HG02884 (cell line): ENCODE results near the gene SMPD2.

Experiments
- ATAC-seq: cut with Tn5 transposase; IDR thresholded peaks from one replicate; pipeline ENCODE4 v1.9.1; 2021; ENCODE audit warnings: mild to moderate bottlenecking, moderate library complexity; ENCODE audit not compliant: unreplicated experiment

Gene SMPD2

GRCh38 chr6:109446541-109446940, 6.0 kb downstream of the SMPD2 start:
- ATAC-seq: no peak

DNA sequence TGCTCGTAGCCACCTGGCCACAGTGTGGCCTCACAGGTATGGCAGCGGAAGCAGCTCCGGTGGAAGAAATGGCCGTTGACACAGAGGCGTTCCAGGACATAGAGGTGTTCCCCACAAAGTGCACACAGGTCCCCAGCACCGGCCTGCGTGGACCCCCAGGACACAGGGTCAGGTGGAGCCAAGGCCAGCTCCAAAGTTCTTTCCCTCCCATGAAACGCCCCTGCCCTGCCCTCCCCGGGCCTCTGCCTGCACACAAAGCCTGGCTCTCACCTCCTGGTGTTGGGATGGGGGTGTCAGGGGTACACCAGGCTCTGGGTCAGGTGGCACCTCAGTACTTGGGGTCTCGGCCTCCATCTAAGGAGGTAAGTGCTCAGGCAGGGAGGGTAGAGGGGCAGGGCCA, 6.6 kb downstream of the SMPD2 start:
- no peak for ATAC-seq

GRCh38 chr6:109447878-109448555, 7.5 kb downstream of the SMPD2 start:
- ATAC-seq: no peak

DNA sequence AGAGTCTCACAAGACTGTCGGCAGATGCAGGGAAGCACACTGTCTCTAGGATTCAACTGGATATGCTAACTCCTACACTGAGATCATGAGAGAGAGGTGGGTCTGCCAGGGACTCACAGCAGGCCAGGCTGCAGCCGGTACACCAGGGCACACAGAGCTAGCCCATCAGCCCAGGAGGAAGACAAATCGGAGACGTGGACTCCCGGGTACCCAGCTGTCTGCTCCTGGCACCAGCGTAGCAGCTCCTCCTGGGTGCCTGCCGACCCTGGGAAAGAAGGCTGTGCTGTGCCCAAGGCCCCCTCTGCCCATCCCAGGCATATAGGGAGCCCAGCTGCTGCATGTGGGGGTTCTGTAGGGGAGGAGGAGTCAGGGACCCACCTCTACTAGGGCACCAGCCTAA, 8.1 kb downstream of the SMPD2 start:
- no peak for ATAC-seq

DNA sequence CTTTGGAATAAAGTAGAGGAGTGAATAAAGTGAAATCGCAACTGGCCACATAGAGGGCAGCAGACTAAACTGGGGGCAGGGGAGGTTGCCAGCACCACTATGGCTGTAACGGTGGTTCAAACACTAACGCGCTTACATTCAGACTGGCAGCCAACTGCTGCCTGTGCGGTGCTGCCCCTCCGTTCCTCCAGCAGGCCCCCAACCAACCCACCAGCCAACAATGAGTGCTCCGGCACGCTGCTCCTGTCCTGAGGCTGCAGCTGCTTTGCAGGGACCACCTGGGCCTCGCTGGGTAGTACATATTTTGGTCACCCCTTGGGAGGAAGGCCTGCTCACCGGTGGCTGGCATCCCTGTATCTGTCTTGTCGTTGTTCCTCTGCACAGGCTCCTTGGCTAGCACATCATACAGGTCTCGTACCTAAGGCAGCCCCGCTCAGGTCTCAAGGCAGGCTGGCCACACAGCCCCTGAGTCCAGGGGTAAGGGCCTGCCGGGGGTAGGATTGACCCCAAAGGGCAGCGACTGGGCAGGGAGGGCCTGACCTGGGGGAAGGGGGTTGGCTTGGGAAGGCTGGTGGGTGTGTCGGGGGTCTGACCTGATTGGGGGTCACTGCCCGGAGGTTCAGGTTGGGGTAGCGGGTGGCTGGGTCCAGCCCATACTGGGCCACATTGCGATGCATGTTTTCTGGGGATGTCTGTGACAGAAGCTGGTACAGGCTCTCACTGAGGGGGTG, 8.7 kb downstream of the SMPD2 start:
- ATAC-seq: no peak

GRCh38 chr6:109449795-109450673, 9.5 kb downstream of the SMPD2 start:
- ATAC-seq: no peak

GRCh38 chr6:109450801-109451200, 10.3 kb downstream of the SMPD2 start:
- no peak for ATAC-seq

DNA sequence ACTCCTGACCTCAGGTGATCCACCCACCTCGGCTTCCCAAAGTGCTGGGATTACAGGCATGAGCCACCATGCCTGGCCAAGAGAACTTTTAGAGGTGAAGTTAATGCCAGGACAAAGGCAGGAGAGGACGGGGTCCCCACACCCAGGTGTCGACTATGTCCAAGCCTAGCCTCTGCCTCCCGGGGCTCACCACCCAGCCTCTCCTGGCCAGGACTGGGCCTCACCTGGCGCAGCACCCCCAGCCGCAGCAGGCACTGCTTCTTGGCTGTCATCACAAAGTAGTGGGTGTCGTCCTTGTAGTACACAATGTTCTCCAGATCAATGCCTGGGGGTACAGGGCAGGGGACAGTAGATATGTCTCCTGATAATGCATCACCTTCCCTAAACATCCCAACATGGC, 10.9 kb downstream of the SMPD2 start:
- no peak for ATAC-seq

GRCh38 chr6:109452181-109452580, 11.7 kb downstream of the SMPD2 start:
- no peak for ATAC-seq

DNA sequence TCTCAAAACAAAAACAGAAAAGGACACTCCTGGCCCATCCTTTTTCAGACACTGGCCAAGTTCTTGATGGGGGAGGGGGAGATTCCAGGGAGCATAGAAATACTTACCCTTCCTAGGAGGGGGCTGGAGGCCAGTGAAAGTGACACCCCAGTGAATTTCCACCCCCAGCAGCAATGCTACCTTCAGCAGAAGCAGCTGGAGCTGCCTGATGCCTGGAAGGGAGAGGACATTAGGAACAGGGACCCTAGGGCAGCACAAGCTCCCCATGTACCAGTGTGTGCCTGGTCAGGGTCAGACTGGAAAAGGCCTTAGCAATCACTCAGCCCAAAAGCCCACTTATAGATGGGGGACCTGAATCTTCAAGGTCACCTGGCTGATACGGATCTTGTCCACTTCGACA, 12.6 kb downstream of the SMPD2 start:
- ATAC-seq: no peak

DNA sequence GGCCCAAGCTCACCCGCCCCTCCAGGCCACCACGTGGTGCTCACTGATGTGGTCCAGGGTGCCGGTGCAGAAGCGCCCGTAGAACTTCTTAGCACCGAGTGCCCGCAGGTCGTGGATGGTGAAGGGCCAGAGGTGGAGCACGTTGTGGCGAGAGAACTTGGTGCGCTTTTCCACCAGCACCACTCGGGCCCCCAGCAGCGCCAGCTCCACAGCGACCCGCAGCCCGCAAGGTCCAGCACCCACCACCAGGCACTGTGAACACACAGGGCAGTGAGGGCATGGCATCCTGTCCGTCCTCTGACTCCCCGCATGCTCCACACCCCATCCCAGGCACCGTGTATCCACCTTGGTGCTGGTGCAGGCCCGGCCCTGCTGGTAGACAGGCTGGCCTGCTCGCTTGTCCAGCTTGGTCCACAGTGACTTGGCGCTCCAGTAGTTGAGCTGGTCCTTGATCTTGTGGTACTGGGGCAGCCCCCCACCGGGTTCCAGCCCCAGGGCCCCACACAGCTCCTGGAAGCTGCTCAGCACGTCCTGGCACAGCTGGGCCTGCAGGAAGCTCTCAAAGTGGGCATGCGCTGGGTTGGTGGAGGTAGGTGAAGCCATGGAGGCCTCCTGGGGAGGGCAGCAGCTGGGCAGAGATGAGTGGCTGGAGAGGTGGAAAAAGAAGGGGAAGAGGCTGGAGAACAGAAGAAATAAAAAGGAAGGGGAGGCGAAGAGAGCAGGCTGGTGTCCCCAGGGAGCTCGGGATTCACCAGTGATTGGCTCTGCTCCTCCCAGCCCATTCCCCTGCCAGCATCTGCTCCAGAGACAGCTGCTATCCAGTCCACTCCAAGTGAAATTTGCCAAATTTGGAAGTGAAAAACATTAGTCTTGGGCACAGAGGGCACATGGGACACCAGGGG, 13.3 kb downstream of the SMPD2 start:
- ATAC-seq: no peak

DNA sequence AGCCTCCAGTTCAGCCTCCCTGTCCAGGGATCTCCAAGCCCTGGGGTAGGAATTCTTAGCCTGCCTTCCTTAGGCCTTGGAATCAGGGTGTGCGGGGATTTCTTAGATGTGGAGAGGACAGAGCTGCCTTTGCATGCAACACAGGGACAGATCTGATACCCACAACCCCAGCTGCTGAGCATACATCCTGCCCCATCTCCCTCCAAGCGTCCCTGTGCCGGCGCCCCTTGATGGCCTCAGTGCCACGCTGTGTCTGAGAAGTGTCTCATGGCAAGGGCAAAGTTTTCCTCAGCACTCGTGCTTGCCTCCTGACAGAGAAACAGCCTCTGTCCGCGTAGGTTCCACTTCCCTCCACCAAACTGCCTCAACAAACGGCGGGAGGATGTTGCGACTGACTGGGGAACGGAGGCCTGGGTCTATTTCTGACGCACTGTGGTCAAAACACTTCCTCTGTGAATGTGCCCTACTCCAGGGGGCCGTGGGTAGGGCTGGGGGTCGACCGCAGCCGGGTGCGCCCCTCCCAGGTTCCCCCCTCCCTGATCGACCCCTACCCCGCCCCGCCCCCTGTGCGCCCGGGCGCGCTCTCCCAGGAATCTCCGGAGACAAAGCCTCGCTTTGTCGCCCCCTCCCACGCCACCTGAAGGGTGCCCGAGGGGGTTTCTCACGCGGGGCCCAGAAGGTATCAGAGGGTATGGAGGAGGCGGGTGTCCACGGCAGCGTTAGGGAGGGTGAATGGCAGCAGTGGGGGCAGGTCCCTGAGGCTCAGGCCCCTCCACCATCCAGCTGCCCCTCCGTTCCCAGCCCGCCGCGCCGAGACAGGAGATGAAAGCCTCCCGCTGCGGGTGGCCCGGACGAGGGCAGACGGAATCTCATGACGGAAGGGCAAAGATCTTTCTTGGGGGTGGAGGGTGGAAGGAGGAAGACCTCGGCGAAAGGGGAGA, 14.2 kb downstream of the SMPD2 start:
- ATAC-seq: peak; percentile 29

GRCh38 chr6:109455437-109456110, 15.1 kb downstream of the SMPD2 start, which contains the start of gene MICAL1:
MICAL1 (minus strand) TSS chr6:109455772; CDS start chr6:109454196, 1,576 bp downstream.
- ATAC-seq: peak; percentile 46

DNA sequence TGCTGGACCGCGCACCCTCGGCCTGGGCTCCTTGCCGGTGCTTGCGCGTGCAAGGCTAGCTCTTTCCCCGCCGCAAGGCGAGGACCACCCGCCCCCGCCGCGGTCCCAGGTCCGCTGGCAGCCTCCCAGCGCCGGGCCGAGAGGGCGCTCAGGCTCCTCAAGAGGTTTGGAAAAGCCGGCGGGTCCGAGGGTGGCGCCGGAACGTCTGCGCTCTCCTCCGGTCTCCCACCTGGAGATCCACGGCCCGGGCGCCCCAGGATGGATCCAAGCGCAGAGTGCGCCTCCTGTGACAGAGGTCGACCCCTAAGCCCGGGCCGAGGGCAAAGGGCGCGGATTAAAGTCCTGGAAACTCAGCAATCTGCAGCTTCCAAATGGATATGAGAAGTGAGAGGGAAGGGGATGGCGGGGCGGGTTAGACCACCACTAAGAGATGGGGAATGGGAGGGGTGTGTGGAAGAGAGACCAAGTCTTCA, 15.6 kb downstream of the SMPD2 start:
- no peak for ATAC-seq

- ATAC-seq: no peak
Observed at GRCh38 chr6:109456710-109457561, 16.4 kb downstream of the SMPD2 start.

DNA sequence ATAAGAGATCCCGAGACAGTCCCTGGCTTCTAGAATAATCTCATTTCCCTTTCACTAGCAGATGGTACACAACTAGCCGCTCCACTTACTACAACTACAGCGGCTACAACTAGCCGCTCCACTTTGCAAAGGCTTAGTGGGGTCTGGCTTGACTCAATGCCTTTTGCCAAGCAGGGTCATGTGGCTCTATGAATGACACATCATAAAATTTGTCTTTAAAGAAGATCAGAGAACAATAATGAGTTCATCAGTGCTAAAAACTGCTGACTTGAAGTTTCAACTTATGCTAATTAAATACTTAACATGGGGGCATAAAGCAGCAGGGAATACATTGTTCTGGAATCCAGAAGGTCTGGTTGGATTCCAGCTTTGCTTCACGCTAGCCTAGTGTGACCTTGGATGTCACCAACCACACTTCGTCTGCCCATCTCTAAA, 17.1 kb downstream of the SMPD2 start:
- no peak for ATAC-seq

DNA sequence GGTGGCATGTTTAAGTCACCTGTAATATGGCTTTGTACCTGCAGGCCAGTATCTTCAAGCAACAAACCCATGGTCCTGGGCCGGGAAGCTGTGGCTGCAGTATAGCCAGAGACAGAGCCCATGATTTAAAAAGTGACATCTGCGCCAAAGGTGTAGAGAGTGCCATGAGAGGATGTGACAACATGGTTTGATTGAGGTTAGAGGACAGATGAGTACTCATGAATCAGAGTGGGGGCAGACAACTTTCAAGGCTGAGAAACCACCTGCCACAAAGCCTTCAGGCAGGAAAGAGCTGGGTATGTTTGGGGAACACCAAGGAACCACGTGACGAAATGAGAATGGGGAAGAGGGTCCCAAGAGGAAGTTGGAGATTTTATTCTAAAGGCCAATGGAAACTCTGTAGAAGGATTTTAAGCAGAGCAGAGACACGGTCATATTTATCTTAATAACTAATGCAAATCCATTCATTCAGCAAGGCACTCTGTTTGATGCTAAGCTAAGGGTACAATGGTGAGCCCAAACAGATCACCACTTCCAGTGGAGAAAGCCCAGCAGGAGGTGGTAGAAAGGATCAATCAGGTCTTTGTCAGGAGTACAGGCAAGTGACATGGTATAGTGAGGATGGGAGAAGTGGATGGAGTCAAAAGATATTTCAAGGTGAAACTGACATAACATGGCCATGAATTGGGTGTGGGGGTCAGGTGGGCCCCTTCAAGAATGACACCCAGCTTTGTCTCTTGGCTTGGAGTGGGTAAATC, 18.4 kb downstream of the SMPD2 start:
- no peak for ATAC-seq
